SU-DHL-6 (cell line): ENCODE measurements around the gene PADI2.

Experiments
- EZH2phosphoT487 ChIP-seq: fragments of 200-600 bp; sonication (generic), shearing (Covaris generic); conservative IDR thresholded peaks from 2 replicates; pipeline ENCODE4 v1.6.1; 2018; ENCODE audit warnings: mild to moderate bottlenecking, antibody characterized with exemption, low read length, moderate library complexity, mixed read lengths
- TF ChIP-seq, protein P1 (sequence below): fragments of 200-600 bp; sonication (generic); IDR thresholded peaks from one replicate; pipeline ENCODE4 v1.5.1; 2017; ENCODE audit warnings: antibody characterized with exemption, mild to moderate bottlenecking, low read length, moderate library complexity; ENCODE audit not compliant: insufficient read depth, poor library complexity, severe bottlenecking

DNA sequence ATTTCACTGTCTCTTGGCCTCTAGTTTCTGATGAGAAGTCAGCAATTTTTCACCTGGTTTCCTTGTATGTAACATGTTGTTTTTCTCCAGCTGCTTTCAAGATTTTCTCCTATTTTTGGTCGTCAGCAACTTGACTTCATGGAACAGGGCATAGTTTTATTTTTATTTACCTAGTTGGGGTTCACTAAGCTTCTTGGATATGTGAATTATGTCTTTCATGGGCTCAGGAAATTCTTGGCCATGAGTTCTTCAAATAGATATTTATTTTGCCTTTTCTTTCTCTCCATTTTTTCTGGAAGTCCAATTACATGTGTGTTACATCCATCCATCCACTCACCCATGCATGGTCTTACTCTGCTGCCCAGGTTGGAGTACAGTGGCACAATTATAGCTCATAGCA is 79.1 kb downstream of the PADI2 start:
- TF ChIP-seq, protein P1, sequence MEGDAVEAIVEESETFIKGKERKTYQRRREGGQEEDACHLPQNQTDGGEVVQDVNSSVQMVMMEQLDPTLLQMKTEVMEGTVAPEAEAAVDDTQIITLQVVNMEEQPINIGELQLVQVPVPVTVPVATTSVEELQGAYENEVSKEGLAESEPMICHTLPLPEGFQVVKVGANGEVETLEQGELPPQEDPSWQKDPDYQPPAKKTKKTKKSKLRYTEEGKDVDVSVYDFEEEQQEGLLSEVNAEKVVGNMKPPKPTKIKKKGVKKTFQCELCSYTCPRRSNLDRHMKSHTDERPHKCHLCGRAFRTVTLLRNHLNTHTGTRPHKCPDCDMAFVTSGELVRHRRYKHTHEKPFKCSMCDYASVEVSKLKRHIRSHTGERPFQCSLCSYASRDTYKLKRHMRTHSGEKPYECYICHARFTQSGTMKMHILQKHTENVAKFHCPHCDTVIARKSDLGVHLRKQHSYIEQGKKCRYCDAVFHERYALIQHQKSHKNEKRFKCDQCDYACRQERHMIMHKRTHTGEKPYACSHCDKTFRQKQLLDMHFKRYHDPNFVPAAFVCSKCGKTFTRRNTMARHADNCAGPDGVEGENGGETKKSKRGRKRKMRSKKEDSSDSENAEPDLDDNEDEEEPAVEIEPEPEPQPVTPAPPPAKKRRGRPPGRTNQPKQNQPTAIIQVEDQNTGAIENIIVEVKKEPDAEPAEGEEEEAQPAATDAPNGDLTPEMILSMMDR = no peak
- TF ChIP-seq EZH2phosphoT487 = no peak
